ENCODE measurements around the gene ESRRA. TPM values are rescaled to one million over a fixed set of nuclear protein-coding genes. Genes with fewer than 3 reads are reported as not detected.

Gene ESRRA
- total and polyA plus RNA-seq, 2 donors, result 20.5 to 48.0 TPM

- Histone ChIP-seq H3K9me3 (ENCODE audit: control insufficient read depth in 2 of 2, insufficient read depth in 1 of 2, low read length in 1 of 2) (peaks cover 0 to 16% of the 10 kb centered on the region in 2 donors), H3K4me3 (ENCODE audit: low read length in 2 of 2) (no peak overlapping the region), H3K36me3 (ENCODE audit: control insufficient read depth in 2 of 2, insufficient read depth in 2 of 2, low read length in 1 of 2) (no peaks in the 10 kb centered on the region), H3K4me1 (ENCODE audit: control insufficient read depth in 2 of 2, insufficient read depth in 2 of 2, low read length in 2 of 2) (peaks cover 9 to 26% of the 10 kb centered on the region in 2 donors), H3K27ac (ENCODE audit: low read depth in 1 of 2, low read length in 1 of 2) (no peak overlapping the region), H3K27me3 (ENCODE audit: control insufficient read depth in 2 of 2, insufficient read depth in 1 of 2, low read length in 1 of 2) (peaks cover 90 to 100% of the 10 kb centered on the region in 2 donors)
- WGBS, result 79% methylated on average over 1 of the region's 1 CpG
- DNase-seq (ENCODE audit: low read depth in 6 of 9, low spot score in 9 of 9), result no peak
These were observed 9.1 kb upstream of the ESRRA start for GRCh38 chr11:64296236-64296635.

GRCh38 chr11:64296830-64297698, 8.3 kb upstream of the ESRRA start:
- peaks cover 6 to 26% of the 10 kb centered on the region in 2 donors for H3K4me1 ChIP-seq (ENCODE audit: control insufficient read depth in 2 of 2, insufficient read depth in 2 of 2, low read length in 2 of 2)
- peaks cover 90 to 100% of the 10 kb centered on the region in 2 donors for H3K27me3 ChIP-seq (ENCODE audit: control insufficient read depth in 2 of 2, insufficient read depth in 1 of 2, low read length in 1 of 2)
- peaks cover 0 to 21% of the 10 kb centered on the region in 2 donors for H3K9me3 ChIP-seq (ENCODE audit: control insufficient read depth in 2 of 2, insufficient read depth in 1 of 2, low read length in 1 of 2)
- no peak for DNase-seq (ENCODE audit: low read depth in 6 of 9, low spot score in 9 of 9)
- H3K36me3 ChIP-seq (ENCODE audit: control insufficient read depth in 2 of 2, insufficient read depth in 2 of 2, low read length in 1 of 2), result no peaks in the 10 kb centered on the region
- no peak overlapping the region for H3K4me3 ChIP-seq (ENCODE audit: low read length in 2 of 2)
- 15% methylated on average over 34 of the region's 34 CpGs for WGBS
- H3K27ac ChIP-seq (ENCODE audit: low read depth in 1 of 2, low read length in 1 of 2), result no peak overlapping the region

GRCh38 chr11:64297699-64298358, 7.5 kb upstream of the ESRRA start:
- no peak overlapping the region for H3K4me3 ChIP-seq (ENCODE audit: low read length in 2 of 2)
- peaks cover 0 to 21% of the 10 kb centered on the region in 2 donors for H3K9me3 ChIP-seq (ENCODE audit: control insufficient read depth in 2 of 2, insufficient read depth in 1 of 2, low read length in 1 of 2)
- no peaks in the 10 kb centered on the region for H3K36me3 ChIP-seq (ENCODE audit: control insufficient read depth in 2 of 2, insufficient read depth in 2 of 2, low read length in 1 of 2)
- H3K4me1 ChIP-seq (ENCODE audit: control insufficient read depth in 2 of 2, insufficient read depth in 2 of 2, low read length in 2 of 2), result peaks cover 5 to 23% of the 10 kb centered on the region in 2 donors
- H3K27ac ChIP-seq (ENCODE audit: low read depth in 1 of 2, low read length in 1 of 2), result no peak overlapping the region
- H3K27me3 ChIP-seq (ENCODE audit: control insufficient read depth in 2 of 2, insufficient read depth in 1 of 2, low read length in 1 of 2), result peaks cover 83 to 100% of the 10 kb centered on the region in 2 donors
- WGBS, result 32% methylated on average over 18 of the region's 18 CpGs
- no peak for DNase-seq (ENCODE audit: low read depth in 6 of 9, low spot score in 9 of 9)

GRCh38 chr11:64298966-64299846, 6.1 kb upstream of the ESRRA start:
- no peak for DNase-seq (ENCODE audit: low read depth in 6 of 9, low spot score in 9 of 9)
- peak overlapping the region in 1 of 2 donors; percentile 11 for H3K4me3 ChIP-seq (ENCODE audit: low read length in 2 of 2)
- peak overlapping the region in 1 of 2 donors; percentile 21 for H3K27ac ChIP-seq (ENCODE audit: low read depth in 1 of 2, low read length in 1 of 2)
- WGBS, result 4% methylated on average over 60 of the region's 60 CpGs
- H3K36me3 ChIP-seq (ENCODE audit: control insufficient read depth in 2 of 2, insufficient read depth in 2 of 2, low read length in 1 of 2), result no peaks in the 10 kb centered on the region
- peaks cover 0 to 23% of the 10 kb centered on the region in 2 donors for H3K9me3 ChIP-seq (ENCODE audit: control insufficient read depth in 2 of 2, insufficient read depth in 1 of 2, low read length in 1 of 2)
- peaks cover 74 to 100% of the 10 kb centered on the region in 2 donors for H3K27me3 ChIP-seq (ENCODE audit: control insufficient read depth in 2 of 2, insufficient read depth in 1 of 2, low read length in 1 of 2)
- H3K4me1 ChIP-seq (ENCODE audit: control insufficient read depth in 2 of 2, insufficient read depth in 2 of 2, low read length in 2 of 2), result peaks cover 7 to 28% of the 10 kb centered on the region in 2 donors

GRCh38 chr11:64299847-64300648, 5.3 kb upstream of the ESRRA start, which contains the start of gene CATSPERZ:
TSS of gene CATSPERZ (plus strand) at chr11:64300358. CDS start at chr11:64300411, 53 bp downstream.
- DNase-seq (ENCODE audit: low read depth in 6 of 9, low spot score in 9 of 9), result peak in 1 of 9 donors; percentile 40
- Histone ChIP-seq H3K9me3 (ENCODE audit: control insufficient read depth in 2 of 2, insufficient read depth in 1 of 2, low read length in 1 of 2) (peaks cover 0 to 25% of the 10 kb centered on the region in 2 donors), H3K4me3 (ENCODE audit: low read length in 2 of 2) (peak within 1 kb of the TSS in 1 of 2 donors; percentile 14), H3K4me1 (ENCODE audit: control insufficient read depth in 2 of 2, insufficient read depth in 2 of 2, low read length in 2 of 2) (peaks cover 7 to 34% of the 10 kb centered on the region in 2 donors), H3K27ac (ENCODE audit: low read depth in 1 of 2, low read length in 1 of 2) (peak within 1 kb of the TSS in 1 of 2 donors; percentile 21), H3K36me3 (ENCODE audit: control insufficient read depth in 2 of 2, insufficient read depth in 2 of 2, low read length in 1 of 2) (no peaks in the 10 kb centered on the region), H3K27me3 (ENCODE audit: control insufficient read depth in 2 of 2, insufficient read depth in 1 of 2, low read length in 1 of 2) (peaks cover 70 to 91% of the 10 kb centered on the region in 2 donors)
- 7% methylated on average over 54 of the region's 54 CpGs for WGBS

GRCh38 chr11:64303109-64304031, 2.0 kb upstream of the ESRRA start:
- peaks cover 38 to 58% of the 10 kb centered on the region in 2 donors for H3K27me3 ChIP-seq (ENCODE audit: control insufficient read depth in 2 of 2, insufficient read depth in 1 of 2, low read length in 1 of 2)
- peaks cover 0 to 25% of the 10 kb centered on the region in 2 donors for H3K9me3 ChIP-seq (ENCODE audit: control insufficient read depth in 2 of 2, insufficient read depth in 1 of 2, low read length in 1 of 2)
- H3K27ac ChIP-seq (ENCODE audit: low read depth in 1 of 2, low read length in 1 of 2), result no peak overlapping the region
- H3K4me1 ChIP-seq (ENCODE audit: control insufficient read depth in 2 of 2, insufficient read depth in 2 of 2, low read length in 2 of 2), result peaks cover 15 to 36% of the 10 kb centered on the region in 2 donors
- DNase-seq (ENCODE audit: low read depth in 6 of 9, low spot score in 9 of 9), result no peak
- peaks cover 10% of the 10 kb centered on the region in 2 donors for H3K36me3 ChIP-seq (ENCODE audit: control insufficient read depth in 2 of 2, insufficient read depth in 2 of 2, low read length in 1 of 2)
- H3K4me3 ChIP-seq (ENCODE audit: low read length in 2 of 2), result no peak overlapping the region
- 90% methylated on average over 13 of the region's 13 CpGs for WGBS

- H3K36me3 ChIP-seq (ENCODE audit: control insufficient read depth in 2 of 2, insufficient read depth in 2 of 2, low read length in 1 of 2), result peaks cover 10 to 11% of the 10 kb centered on the region in 2 donors
- peaks cover 15 to 36% of the 10 kb centered on the region in 2 donors for H3K4me1 ChIP-seq (ENCODE audit: control insufficient read depth in 2 of 2, insufficient read depth in 2 of 2, low read length in 2 of 2)
- 50% methylated on average over 5 of the region's 5 CpGs for WGBS
- peak overlapping the region; percentile 50 to 89 for H3K4me3 ChIP-seq (ENCODE audit: low read length in 2 of 2)
- peaks cover 0 to 25% of the 10 kb centered on the region in 2 donors for H3K9me3 ChIP-seq (ENCODE audit: control insufficient read depth in 2 of 2, insufficient read depth in 1 of 2, low read length in 1 of 2)
- H3K27ac ChIP-seq (ENCODE audit: low read depth in 1 of 2, low read length in 1 of 2), result no peak overlapping the region
- no peak for DNase-seq (ENCODE audit: low read depth in 6 of 9, low spot score in 9 of 9)
- peaks cover 32 to 52% of the 10 kb centered on the region in 2 donors for H3K27me3 ChIP-seq (ENCODE audit: control insufficient read depth in 2 of 2, insufficient read depth in 1 of 2, low read length in 1 of 2)
These were observed 1.4 kb upstream of the ESRRA start for GRCh38 chr11:64304032-64304315.

Measured in thymus (tissue), 11 donors.